Measurements from ENCODE around the gene ZBTB7B.

ZBTB7B gene

DNA sequence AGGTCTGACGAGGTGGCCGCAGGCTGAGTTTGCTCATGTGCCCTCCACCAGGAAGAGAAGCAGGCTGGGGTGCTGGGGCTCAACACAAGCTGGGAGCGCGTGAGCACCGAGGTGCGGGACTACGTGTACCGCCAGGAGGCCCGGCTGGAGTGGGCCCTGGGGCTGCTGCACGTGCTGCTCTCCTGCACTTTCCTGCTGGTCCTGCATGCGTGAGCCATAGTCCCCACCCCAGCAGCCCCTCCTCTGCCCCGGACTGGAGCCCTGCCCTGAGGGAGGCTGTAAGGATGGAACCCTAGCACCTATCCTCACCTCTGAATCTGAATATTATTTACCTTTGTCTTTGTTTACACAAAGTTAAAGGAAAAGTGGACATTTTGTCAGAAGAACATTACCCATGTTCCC, 40.7 kb downstream of the ZBTB7B start:
- Histone ChIP-seq H3K27ac (ENCODE audit: low read depth, low read length, poor library complexity, severe bottlenecking) (no peak overlapping the region), H4K20me1 (ENCODE audit: insufficient read depth, low read length) (no peaks in the 10 kb centered on the region), H3K9me2 (ENCODE audit: low read depth, low read length) (no peaks in the 10 kb centered on the region), H3K4me1 (ENCODE audit: insufficient read depth, low read length, severe bottlenecking) (no peaks in the 10 kb centered on the region), H3K9me3 (ENCODE audit: low read length) (no peaks in the 10 kb centered on the region), H3K9ac (ENCODE audit: low read length) (no peak overlapping the region), H3K36me3 (ENCODE audit: insufficient read depth, low read length) (no peaks in the 10 kb centered on the region), H2AFZ (ENCODE audit: low read length) (no peak overlapping the region), H3K4me3 (ENCODE audit: low read depth, low read length, poor library complexity, severe bottlenecking) (no peak overlapping the region), H3K27me3 (ENCODE audit: insufficient read depth, low read length) (peaks cover 7% of the 10 kb centered on the region), H3K79me2 (ENCODE audit: insufficient read depth, low read length) (no peaks in the 10 kb centered on the region), H3F3A (ENCODE audit: insufficient read depth, low read length) (no peaks in the 10 kb centered on the region), H3K4me2 (ENCODE audit: low read length) (no peak overlapping the region)
- TF ChIP-seq EZH2 (IDR thresholded peaks at IDR 0.05; ENCODE audit: borderline replicate concordance, low read length): no peak
- TF ChIP-seq, protein P1, sequence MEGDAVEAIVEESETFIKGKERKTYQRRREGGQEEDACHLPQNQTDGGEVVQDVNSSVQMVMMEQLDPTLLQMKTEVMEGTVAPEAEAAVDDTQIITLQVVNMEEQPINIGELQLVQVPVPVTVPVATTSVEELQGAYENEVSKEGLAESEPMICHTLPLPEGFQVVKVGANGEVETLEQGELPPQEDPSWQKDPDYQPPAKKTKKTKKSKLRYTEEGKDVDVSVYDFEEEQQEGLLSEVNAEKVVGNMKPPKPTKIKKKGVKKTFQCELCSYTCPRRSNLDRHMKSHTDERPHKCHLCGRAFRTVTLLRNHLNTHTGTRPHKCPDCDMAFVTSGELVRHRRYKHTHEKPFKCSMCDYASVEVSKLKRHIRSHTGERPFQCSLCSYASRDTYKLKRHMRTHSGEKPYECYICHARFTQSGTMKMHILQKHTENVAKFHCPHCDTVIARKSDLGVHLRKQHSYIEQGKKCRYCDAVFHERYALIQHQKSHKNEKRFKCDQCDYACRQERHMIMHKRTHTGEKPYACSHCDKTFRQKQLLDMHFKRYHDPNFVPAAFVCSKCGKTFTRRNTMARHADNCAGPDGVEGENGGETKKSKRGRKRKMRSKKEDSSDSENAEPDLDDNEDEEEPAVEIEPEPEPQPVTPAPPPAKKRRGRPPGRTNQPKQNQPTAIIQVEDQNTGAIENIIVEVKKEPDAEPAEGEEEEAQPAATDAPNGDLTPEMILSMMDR (IDR thresholded peaks at IDR 0.05; ENCODE audit: low read length): no peak

GRCh38 chr1:155043793-155044192, 41.2 kb downstream of the ZBTB7B start:
- Histone ChIP-seq H3K27me3 (ENCODE audit: insufficient read depth, low read length) (peaks cover 7% of the 10 kb centered on the region), H3K4me1 (ENCODE audit: insufficient read depth, low read length, severe bottlenecking) (no peaks in the 10 kb centered on the region), H3K9ac (ENCODE audit: low read length) (no peak overlapping the region), H2AFZ (ENCODE audit: low read length) (no peak overlapping the region), H3K79me2 (ENCODE audit: insufficient read depth, low read length) (no peaks in the 10 kb centered on the region), H3F3A (ENCODE audit: insufficient read depth, low read length) (no peaks in the 10 kb centered on the region), H3K4me3 (ENCODE audit: low read depth, low read length, poor library complexity, severe bottlenecking) (no peak overlapping the region), H3K9me3 (ENCODE audit: low read length) (no peaks in the 10 kb centered on the region), H3K36me3 (ENCODE audit: insufficient read depth, low read length) (no peaks in the 10 kb centered on the region), H4K20me1 (ENCODE audit: insufficient read depth, low read length) (no peaks in the 10 kb centered on the region), H3K9me2 (ENCODE audit: low read depth, low read length) (no peaks in the 10 kb centered on the region), H3K4me2 (ENCODE audit: low read length) (no peak overlapping the region), H3K27ac (ENCODE audit: low read depth, low read length, poor library complexity, severe bottlenecking) (no peak overlapping the region)
- TF ChIP-seq, protein P1 (IDR thresholded peaks at IDR 0.05; ENCODE audit: low read length): no peak
- no peak for TF ChIP-seq EZH2 (IDR thresholded peaks at IDR 0.05; ENCODE audit: borderline replicate concordance, low read length)

DNA sequence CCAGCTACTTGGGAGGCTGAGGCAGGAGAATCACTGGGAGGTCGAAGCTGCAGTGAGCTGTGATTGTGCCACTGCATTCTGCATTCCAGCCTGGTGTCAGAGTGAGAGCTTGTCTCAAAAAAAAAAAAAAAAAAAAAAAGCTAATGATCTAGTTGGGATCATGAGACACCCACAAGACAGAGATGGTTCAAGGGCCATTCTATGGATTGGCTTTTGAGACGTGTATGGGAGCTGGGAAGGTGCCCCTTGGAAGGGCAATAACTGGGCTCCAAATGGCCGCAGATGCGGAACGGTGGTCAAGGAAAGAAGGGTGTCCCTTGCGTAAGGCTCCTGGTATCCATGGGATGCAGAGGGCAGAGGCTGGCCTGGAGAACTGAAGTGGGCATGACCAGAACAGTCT, 41.8 kb downstream of the ZBTB7B start:
- H3K79me2 ChIP-seq (ENCODE audit: insufficient read depth, low read length): no peaks in the 10 kb centered on the region
- no peaks in the 10 kb centered on the region for H3K36me3 ChIP-seq (ENCODE audit: insufficient read depth, low read length)
- no peaks in the 10 kb centered on the region for H3K9me2 ChIP-seq (ENCODE audit: low read depth, low read length)
- H3K27ac ChIP-seq (ENCODE audit: low read depth, low read length, poor library complexity, severe bottlenecking): no peak overlapping the region
- no peak for TF ChIP-seq EZH2 (IDR thresholded peaks at IDR 0.05; ENCODE audit: borderline replicate concordance, low read length)
- TF ChIP-seq, protein P1 (IDR thresholded peaks at IDR 0.05; ENCODE audit: low read length): no peak
- H3K4me2 ChIP-seq (ENCODE audit: low read length): no peak overlapping the region
- H3K4me3 ChIP-seq (ENCODE audit: low read depth, low read length, poor library complexity, severe bottlenecking): no peak overlapping the region
- H3K9me3 ChIP-seq (ENCODE audit: low read length): no peaks in the 10 kb centered on the region
- H3K9ac ChIP-seq (ENCODE audit: low read length): no peak overlapping the region
- H2AFZ ChIP-seq (ENCODE audit: low read length): no peak overlapping the region
- no peaks in the 10 kb centered on the region for H3F3A ChIP-seq (ENCODE audit: insufficient read depth, low read length)
- H3K4me1 ChIP-seq (ENCODE audit: insufficient read depth, low read length, severe bottlenecking): no peaks in the 10 kb centered on the region
- peaks cover 7% of the 10 kb centered on the region for H3K27me3 ChIP-seq (ENCODE audit: insufficient read depth, low read length)
- H4K20me1 ChIP-seq (ENCODE audit: insufficient read depth, low read length): no peaks in the 10 kb centered on the region
